GM18511 (cell line): ENCODE measurements around the gene ACADS.
"Not testable (repeated sequence)": the region's sequence is repeated elsewhere in the genome, so short reads cannot be mapped to it uniquely, and the experiment has no call there.

Source experiments
- ATAC-seq: cut with Tn5 transposase; IDR thresholded peaks from one replicate; pipeline ENCODE4 v1.9.1; 2021; ENCODE audit warnings: mild to moderate bottlenecking, moderate library complexity; ENCODE audit not compliant: unreplicated experiment

ACADS gene

GRCh38 chr12:120725151-120725658 is 421 bp upstream of the ACADS start:
- no peak for ATAC-seq

GRCh38 chr12:120726510-120726793 is 826 bp downstream of the ACADS start:
- no peak for ATAC-seq

GRCh38 chr12:120726961-120727360 is 1.3 kb downstream of the ACADS start:
- no peak for ATAC-seq

GRCh38 chr12:120732198-120732597 is 6.6 kb downstream of the ACADS start:
- ATAC-seq = not testable (repeated sequence)

- no peak for ATAC-seq
Measured at GRCh38 chr12:120733574-120733973, 7.9 kb downstream of the ACADS start.

- ATAC-seq = no peak
Measured at GRCh38 chr12:120734210-120734609, 8.6 kb downstream of the ACADS start.

- no peak for ATAC-seq
Measured at GRCh38 chr12:120735181-120735580, 9.6 kb downstream of the ACADS start.

- ATAC-seq = no peak
Measured at GRCh38 chr12:120736404-120737331, 11.0 kb downstream of the ACADS start.

GRCh38 chr12:120737557-120738251 is 12.1 kb downstream of the ACADS start:
- no peak for ATAC-seq

- no peak for ATAC-seq
Measured at GRCh38 chr12:120738252-120739030, 12.8 kb downstream of the ACADS start.

GRCh38 chr12:120739031-120739762 is 13.6 kb downstream of the ACADS start:
- no peak for ATAC-seq

- no peak for ATAC-seq
Measured at GRCh38 chr12:120739821-120740613, 14.4 kb downstream of the ACADS start.

- ATAC-seq = no peak
Measured at GRCh38 chr12:120740871-120741270, 15.2 kb downstream of the ACADS start.

GRCh38 chr12:120741476-120742421 is 16.1 kb downstream of the ACADS start:
- ATAC-seq = no peak

- no peak for ATAC-seq
Measured at GRCh38 chr12:120744922-120745493, 19.4 kb downstream of the ACADS start.

- no peak for ATAC-seq
Measured at GRCh38 chr12:120748242-120748641, 22.6 kb downstream of the ACADS start.

GRCh38 chr12:120749256-120749655 is 23.6 kb downstream of the ACADS start:
- no peak for ATAC-seq

GRCh38 chr12:120750806-120751205 is 25.2 kb downstream of the ACADS start:
- no peak for ATAC-seq
